T-cell (primary cell): ENCODE data around the gene GRWD1. TPM values are rescaled to one million over a fixed set of nuclear protein-coding genes. Genes with fewer than 3 reads are reported as not detected.
A peak's percentile ranks its signal among the peaks of the same experiment; 100 is the strongest.

Experiments used
- ATAC-seq, 4 experiments: fragments of 200-7000 bp in 3 of 4; fragments of 150-1000 bp in 1 of 4; cut with Tn5 transposase; replicated peaks in 1 of 4; 1 replicate in 3 of 4; 2 replicates in 1 of 4; pipeline ENCODE4 v1.10.0; 2021; ENCODE audit warnings: moderate library complexity in 3 of 4, mild to moderate bottlenecking in 2 of 4, moderate number of reproducible peaks in 1 of 4
- CTCF ChIA-PET, 2 donors: fragments of 300-600 bp; sonication (Branson Sonifier 250); formaldehyde crosslinking; loops; one replicate each; lab custom pipeline; 2022; ENCODE audit warnings: antibody characterized with exemption in 2 of 2; lab: Charles Lee
- POLR2A ChIA-PET, 2 donors: fragments of 300-600 bp; sonication (Branson Sonifier 250); formaldehyde crosslinking; loops; one replicate each; lab custom pipeline; 2022; ENCODE audit warnings: antibody characterized with exemption in 2 of 2; lab: Charles Lee
- DNase-seq, 35 experiments: peaks; one replicate each; pipeline versions ENCODE4 v3.0.0 to v3.0.0-alpha.2; 2013 to 2023
- H3K27ac ChIP-seq: one replicate; pipeline ENCODE4 v1.5.1; 2013; ENCODE audit warnings: low read length
- H3K27me3 ChIP-seq, 2 experiments: replicated peaks in 1 of 2; 1 replicate in 1 of 2; 2 replicates in 1 of 2; pipeline versions ENCODE4 v1.6.1 to v1.7.0; 2013; ENCODE audit warnings: low read length in 1 of 2, mixed read lengths in 1 of 2; ENCODE audit not compliant: control insufficient read depth in 2 of 2, insufficient read depth in 2 of 2; ENCODE audit errors: extremely low read depth in 1 of 2
- H3K36me3 ChIP-seq, 2 donors: 1 replicate in 1 of 2; 2 replicates in 1 of 2; pipeline versions ENCODE4 v1.6.1 to v1.7.0; 2013; ENCODE audit warnings: low read length in 1 of 2; ENCODE audit not compliant: control insufficient read depth in 2 of 2, insufficient read depth in 1 of 2; ENCODE audit errors: extremely low read depth in 1 of 2
- H3K4me1 ChIP-seq, 2 experiments: 1 replicate in 1 of 2; 2 replicates in 1 of 2; pipeline versions ENCODE4 v1.6.1 to v1.7.0; 2013; ENCODE audit warnings: low read length in 2 of 2, mixed read lengths in 1 of 2; ENCODE audit not compliant: insufficient read depth in 2 of 2, control insufficient read depth in 1 of 2; ENCODE audit errors: extremely low read depth in 1 of 2
- H3K4me3 ChIP-seq, 2 donors: 1 replicate in 1 of 2; 2 replicates in 1 of 2; pipeline versions ENCODE4 v1.5.1 to v1.7.0; 2013; ENCODE audit warnings: mild to moderate bottlenecking in 2 of 2, low read length in 1 of 2, moderate library complexity in 1 of 2; ENCODE audit not compliant: control insufficient read depth in 1 of 2; ENCODE audit errors: extremely low read depth in 1 of 2
- H3K9me3 ChIP-seq: 2 replicates; pipeline ENCODE4 v1.7.0; 2013
- H3K27ac Mint-ChIP-seq, 2 donors: one replicate each; pipeline ENCODE4 v1.8.0; 2020 to 2021; ENCODE audit warnings: mild to moderate bottlenecking in 2 of 2, mixed read lengths in 2 of 2
- H3K27me3 Mint-ChIP-seq, 2 donors: one replicate each; pipeline ENCODE4 v1.8.0; 2021 to 2022; ENCODE audit warnings: mixed read lengths in 2 of 2
- H3K36me3 Mint-ChIP-seq: one replicate; pipeline ENCODE4 v1.8.0; 2021; ENCODE audit warnings: mixed read lengths
- H3K4me1 Mint-ChIP-seq, 3 donors: one replicate each; pipeline ENCODE4 v1.8.0; 2020 to 2022; ENCODE audit warnings: mixed read lengths in 3 of 3, mild to moderate bottlenecking in 1 of 3
- H3K4me3 Mint-ChIP-seq, 3 donors: one replicate each; pipeline ENCODE4 v1.8.0; 2020 to 2022; ENCODE audit warnings: mild to moderate bottlenecking in 3 of 3, mixed read lengths in 3 of 3, moderate library complexity in 3 of 3
- H3K9me3 Mint-ChIP-seq, 3 donors: one replicate each; pipeline ENCODE4 v1.8.0; 2020 to 2022; ENCODE audit warnings: mixed read lengths in 3 of 3
- WGBS: methylation state at CpG from one replicate; pipeline ENCODE4 v1.1.5; 2013; ENCODE audit warnings: missing lambda C conversion rate; ENCODE audit not compliant: insufficient coverage; 5-methylcytosine and 5-hydroxymethylcytosine counted together
- total RNA-seq, 35 experiments: library from RNA in 6 of 35; stranded (reverse) in 6 of 35; fragments of 120-200 nt in 1 of 35; gene quantifications; one replicate each; pipeline versions ENCODE4 v1.2.1 to v1.2.4 and lab custom pipeline; 2013 to 2026

The GRWD1 gene
- total RNA-seq, 5 donors from 2014 or later (not counting 1 experiment from before 2014, with no cell fraction given) = 29.7 to 55.2 (median 42.6) TPM

GRCh38 chr19:48419158-48419920, 26.4 kb upstream of the GRWD1 start:
- 73% methylated on average over 11 of the region's 31 CpGs for WGBS

GRCh38 chr19:48421548-48421947, 24.2 kb upstream of the GRWD1 start:
- no peak overlapping the region for H3K27ac Mint-ChIP-seq
- H3K27me3 Mint-ChIP-seq = peaks cover 13 to 17% of the 10 kb centered on the region in 2 donors
- POLR2A ChIA-PET = no interaction called here
- 94% methylated on average over 8 of the region's 16 CpGs for WGBS
- no peak overlapping the region for H3K4me3 ChIP-seq
- no peaks in the 10 kb centered on the region for H3K9me3 ChIP-seq
- no peak overlapping the region for H3K4me3 Mint-ChIP-seq
- no peaks in the 10 kb centered on the region for H3K36me3 ChIP-seq
- peaks cover 0 to 41% of the 10 kb centered on the region in 2 experiments for H3K27me3 ChIP-seq
- H3K27ac ChIP-seq = no peak overlapping the region
- CTCF ChIA-PET = no interaction called here
- ATAC-seq (no peak), DNase-seq (no peak)
- H3K4me1 Mint-ChIP-seq = peaks cover 8 to 14% (median 12%) of the 10 kb centered on the region in 3 donors
- no peaks in the 10 kb centered on the region for H3K36me3 Mint-ChIP-seq
- no peaks in the 10 kb centered on the region for H3K9me3 Mint-ChIP-seq
- peaks cover 0 to 12% of the 10 kb centered on the region in 2 experiments for H3K4me1 ChIP-seq

More at GRCh38 chr19:48419158-48419920, 26.4 kb upstream of the GRWD1 start:
- H3K9me3 Mint-ChIP-seq = no peaks in the 10 kb centered on the region
- no peaks in the 10 kb centered on the region for H3K36me3 Mint-ChIP-seq
- H3K27me3 Mint-ChIP-seq = peaks cover 10 to 15% of the 10 kb centered on the region in 2 donors
- DNase-seq = peak; percentile 40 to 80 (median 67)
- peaks cover 16 to 28% (median 21%) of the 10 kb centered on the region in 3 donors for H3K4me1 Mint-ChIP-seq
- Histone ChIP-seq H3K4me3 (peak overlapping the region; percentile 5 to 26), H3K4me1 (peaks cover 0 to 30% of the 10 kb centered on the region in 2 experiments), H3K27me3 (peaks cover 0 to 57% of the 10 kb centered on the region in 2 experiments), H3K27ac (no peak overlapping the region), H3K9me3 (no peaks in the 10 kb centered on the region), H3K36me3 (no peaks in the 10 kb centered on the region)
- POLR2A ChIA-PET = interaction anchor here in 1 of 2 donors (0.5 kb wide), 1 partner anchor 51 kb away, joined by 3 read pairs; no protein-coding TSS in a partner anchor
- ATAC-seq = peak; percentile 57 to 81 (median 74)
- CTCF ChIA-PET = no interaction called here
- H3K4me3 Mint-ChIP-seq = peak overlapping the region; percentile 75 to 80 (median 78)
- H3K27ac Mint-ChIP-seq = peak overlapping the region; percentile 68 to 81

GRCh38 chr19:48424694-48425219, 21.0 kb upstream of the GRWD1 start:
- no peak overlapping the region for H3K27ac Mint-ChIP-seq
- no peak overlapping the region for H3K4me3 Mint-ChIP-seq

GRCh38 chr19:48428670-48429069, 17.1 kb upstream of the GRWD1 start:
- ATAC-seq = no peak
- H3K9me3 ChIP-seq = no peaks in the 10 kb centered on the region
- no peaks in the 10 kb centered on the region for H3K9me3 Mint-ChIP-seq
- no peak overlapping the region for H3K4me3 Mint-ChIP-seq
- peaks cover 3 to 6% of the 10 kb centered on the region in 2 donors for H3K27me3 Mint-ChIP-seq
- H3K4me1 Mint-ChIP-seq = peaks cover 0 to 5% (median 2%) of the 10 kb centered on the region in 3 donors
- H3K27ac Mint-ChIP-seq = no peak overlapping the region
- ChIA-PET CTCF (no interaction called here), POLR2A (no interaction called here)
- H3K4me1 ChIP-seq = no peaks in the 10 kb centered on the region
- no peak for DNase-seq
- H3K36me3 ChIP-seq = no peaks in the 10 kb centered on the region
- WGBS = no CpG with 5 or more reads among the region's 1 CpG
- no peak overlapping the region for H3K4me3 ChIP-seq
- no peak overlapping the region for H3K27ac ChIP-seq
- no peaks in the 10 kb centered on the region for H3K36me3 Mint-ChIP-seq
- H3K27me3 ChIP-seq = peaks cover 0 to 6% of the 10 kb centered on the region in 2 experiments

More at GRCh38 chr19:48424694-48425219, 21.0 kb upstream of the GRWD1 start:
- ChIA-PET POLR2A (no interaction called here), CTCF (no interaction called here)
- Histone ChIP-seq H3K36me3 (no peaks in the 10 kb centered on the region), H3K9me3 (no peaks in the 10 kb centered on the region), H3K4me3 (no peak overlapping the region), H3K27ac (no peak overlapping the region), H3K4me1 (no peaks in the 10 kb centered on the region), H3K27me3 (peaks cover 0 to 15% of the 10 kb centered on the region in 2 experiments)
- Mint-ChIP-seq H3K36me3 (no peaks in the 10 kb centered on the region), H3K9me3 (no peaks in the 10 kb centered on the region), H3K27me3 (peaks cover 9% of the 10 kb centered on the region in 2 donors), H3K4me1 (peaks cover 0 to 5% (median 2%) of the 10 kb centered on the region in 3 donors)
- DNase-seq (no peak), ATAC-seq (no peak)
- 13% methylated on average over 8 of the region's 8 CpGs for WGBS

GRCh38 chr19:48433337-48433736, 12.4 kb upstream of the GRWD1 start:
- WGBS = 76% methylated on average over 3 of the region's 8 CpGs
- Histone ChIP-seq H3K4me3 (no peak overlapping the region), H3K9me3 (no peaks in the 10 kb centered on the region), H3K36me3 (no peaks in the 10 kb centered on the region), H3K27ac (no peak overlapping the region), H3K4me1 (no peaks in the 10 kb centered on the region), H3K27me3 (peaks cover 2 to 21% of the 10 kb centered on the region in 2 experiments)
- Mint-ChIP-seq H3K9me3 (no peaks in the 10 kb centered on the region), H3K4me3 (no peak overlapping the region), H3K4me1 (no peaks in the 10 kb centered on the region), H3K27me3 (peaks cover 16 to 22% of the 10 kb centered on the region in 2 donors), H3K27ac (no peak overlapping the region), H3K36me3 (no peaks in the 10 kb centered on the region)
- POLR2A ChIA-PET = no interaction called here
- DNase-seq = no peak
- no peak for ATAC-seq
- CTCF ChIA-PET = no interaction called here

GRCh38 chr19:48436586-48436985, 9.2 kb upstream of the GRWD1 start:
- H3K4me1 ChIP-seq = no peaks in the 10 kb centered on the region
- CTCF ChIA-PET = no interaction called here
- no peak overlapping the region for H3K4me3 Mint-ChIP-seq
- no peaks in the 10 kb centered on the region for H3K36me3 ChIP-seq
- H3K4me1 Mint-ChIP-seq = peaks cover 0 to 2% (median 0%) of the 10 kb centered on the region in 3 donors
- POLR2A ChIA-PET = no interaction called here
- WGBS = 88% methylated on average over 2 of the region's 5 CpGs
- DNase-seq (no peak), ATAC-seq (no peak)
- H3K27ac Mint-ChIP-seq = no peak overlapping the region
- H3K9me3 Mint-ChIP-seq = no peaks in the 10 kb centered on the region
- no peak overlapping the region for H3K4me3 ChIP-seq
- H3K36me3 Mint-ChIP-seq = no peaks in the 10 kb centered on the region
- H3K27me3 ChIP-seq = peaks cover 2 to 42% of the 10 kb centered on the region in 2 experiments
- no peaks in the 10 kb centered on the region for H3K9me3 ChIP-seq
- H3K27ac ChIP-seq = no peak overlapping the region
- H3K27me3 Mint-ChIP-seq = peaks cover 19 to 27% of the 10 kb centered on the region in 2 donors
